Measurements from ENCODE around the gene CTSC. TPM values are rescaled to one million over a fixed set of nuclear protein-coding genes. Genes with fewer than 3 reads are reported as not detected.

The CTSC gene
- polyA plus RNA-seq, 1 of the 3 experiments (the other 2 are of a cell fraction), result 104 TPM

DNA sequence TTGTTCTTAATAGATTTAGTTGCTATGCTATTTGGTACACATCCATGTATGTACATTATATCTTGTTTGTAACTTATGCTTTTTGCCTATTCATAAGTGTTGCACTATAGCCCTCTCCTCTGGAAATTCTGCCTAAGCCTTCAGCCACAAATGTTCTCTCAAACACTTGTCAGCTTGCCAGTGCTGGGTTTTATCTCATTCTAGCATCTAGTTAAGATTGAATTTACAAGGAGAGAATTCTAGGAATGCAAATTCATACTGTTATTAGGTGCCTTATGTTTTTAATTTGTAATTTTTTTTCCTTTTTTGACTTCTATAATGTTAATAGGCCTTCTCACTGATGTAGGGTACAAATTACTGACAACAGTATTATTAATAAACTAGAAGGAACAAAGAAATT lies 14.6 kb upstream of the CTSC start:
- no peak for TF ChIP-seq SMC3 (IDR thresholded peaks at IDR 0.05; ENCODE audit: low read depth, low read length)
- no peak for TF ChIP-seq MEF2A (IDR thresholded peaks at IDR 0.05; ENCODE audit: borderline replicate concordance, low read depth)
- no peak for TF ChIP-seq RCOR1 (IDR thresholded peaks at IDR 0.05; ENCODE audit: low read length)
- TF ChIP-seq, protein P1, sequence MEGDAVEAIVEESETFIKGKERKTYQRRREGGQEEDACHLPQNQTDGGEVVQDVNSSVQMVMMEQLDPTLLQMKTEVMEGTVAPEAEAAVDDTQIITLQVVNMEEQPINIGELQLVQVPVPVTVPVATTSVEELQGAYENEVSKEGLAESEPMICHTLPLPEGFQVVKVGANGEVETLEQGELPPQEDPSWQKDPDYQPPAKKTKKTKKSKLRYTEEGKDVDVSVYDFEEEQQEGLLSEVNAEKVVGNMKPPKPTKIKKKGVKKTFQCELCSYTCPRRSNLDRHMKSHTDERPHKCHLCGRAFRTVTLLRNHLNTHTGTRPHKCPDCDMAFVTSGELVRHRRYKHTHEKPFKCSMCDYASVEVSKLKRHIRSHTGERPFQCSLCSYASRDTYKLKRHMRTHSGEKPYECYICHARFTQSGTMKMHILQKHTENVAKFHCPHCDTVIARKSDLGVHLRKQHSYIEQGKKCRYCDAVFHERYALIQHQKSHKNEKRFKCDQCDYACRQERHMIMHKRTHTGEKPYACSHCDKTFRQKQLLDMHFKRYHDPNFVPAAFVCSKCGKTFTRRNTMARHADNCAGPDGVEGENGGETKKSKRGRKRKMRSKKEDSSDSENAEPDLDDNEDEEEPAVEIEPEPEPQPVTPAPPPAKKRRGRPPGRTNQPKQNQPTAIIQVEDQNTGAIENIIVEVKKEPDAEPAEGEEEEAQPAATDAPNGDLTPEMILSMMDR (IDR thresholded peaks at IDR 0.05), result no peak
- TF ChIP-seq, protein P2, sequence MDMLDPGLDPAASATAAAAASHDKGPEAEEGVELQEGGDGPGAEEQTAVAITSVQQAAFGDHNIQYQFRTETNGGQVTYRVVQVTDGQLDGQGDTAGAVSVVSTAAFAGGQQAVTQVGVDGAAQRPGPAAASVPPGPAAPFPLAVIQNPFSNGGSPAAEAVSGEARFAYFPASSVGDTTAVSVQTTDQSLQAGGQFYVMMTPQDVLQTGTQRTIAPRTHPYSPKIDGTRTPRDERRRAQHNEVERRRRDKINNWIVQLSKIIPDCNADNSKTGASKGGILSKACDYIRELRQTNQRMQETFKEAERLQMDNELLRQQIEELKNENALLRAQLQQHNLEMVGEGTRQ (IDR thresholded peaks at IDR 0.05; ENCODE audit: borderline replicate concordance, low read depth, low read length), result no peak
- no peak for TF ChIP-seq GATA2 (CRISPR knock-in tag; IDR thresholded peaks at IDR 0.05)
- TF ChIP-seq, protein P3, sequence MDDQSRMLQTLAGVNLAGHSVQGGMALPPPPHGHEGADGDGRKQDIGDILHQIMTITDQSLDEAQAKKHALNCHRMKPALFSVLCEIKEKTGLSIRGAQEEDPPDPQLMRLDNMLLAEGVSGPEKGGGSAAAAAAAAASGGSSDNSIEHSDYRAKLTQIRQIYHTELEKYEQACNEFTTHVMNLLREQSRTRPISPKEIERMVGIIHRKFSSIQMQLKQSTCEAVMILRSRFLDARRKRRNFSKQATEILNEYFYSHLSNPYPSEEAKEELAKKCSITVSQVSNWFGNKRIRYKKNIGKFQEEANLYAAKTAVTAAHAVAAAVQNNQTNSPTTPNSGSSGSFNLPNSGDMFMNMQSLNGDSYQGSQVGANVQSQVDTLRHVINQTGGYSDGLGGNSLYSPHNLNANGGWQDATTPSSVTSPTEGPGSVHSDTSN (IDR thresholded peaks at IDR 0.05), result peak; percentile 58; the same call in 1 of the 2 replicates
- TF ChIP-seq, protein P4, sequence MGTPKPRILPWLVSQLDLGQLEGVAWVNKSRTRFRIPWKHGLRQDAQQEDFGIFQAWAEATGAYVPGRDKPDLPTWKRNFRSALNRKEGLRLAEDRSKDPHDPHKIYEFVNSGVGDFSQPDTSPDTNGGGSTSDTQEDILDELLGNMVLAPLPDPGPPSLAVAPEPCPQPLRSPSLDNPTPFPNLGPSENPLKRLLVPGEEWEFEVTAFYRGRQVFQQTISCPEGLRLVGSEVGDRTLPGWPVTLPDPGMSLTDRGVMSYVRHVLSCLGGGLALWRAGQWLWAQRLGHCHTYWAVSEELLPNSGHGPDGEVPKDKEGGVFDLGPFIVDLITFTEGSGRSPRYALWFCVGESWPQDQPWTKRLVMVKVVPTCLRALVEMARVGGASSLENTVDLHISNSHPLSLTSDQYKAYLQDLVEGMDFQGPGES (IDR thresholded peaks at IDR 0.05; ENCODE audit: low read depth, low read length), result no peak
- TF ChIP-seq GABPA (IDR thresholded peaks at IDR 0.05; ENCODE audit: low read depth), result no peak
- no peak for TF ChIP-seq EZH2phosphoT487 (IDR thresholded peaks at IDR 0.05; ENCODE audit: borderline replicate concordance, low read depth)
- no peak for TF ChIP-seq ELF1 (IDR thresholded peaks at IDR 0.05)
- TF ChIP-seq RXRA (IDR thresholded peaks at IDR 0.05; ENCODE audit: borderline replicate concordance, low read depth), result no peak
- TF ChIP-seq RFX5 (IDR thresholded peaks at IDR 0.05; ENCODE audit: low read length), result no peak
- peak; percentile 81 for TF ChIP-seq NFIC (IDR thresholded peaks at IDR 0.05; ENCODE audit: borderline replicate concordance)
- TF ChIP-seq CHD2 (IDR thresholded peaks at IDR 0.05; ENCODE audit: low read length, partially characterized antibody), result no peak
- TF ChIP-seq FOSL2 (IDR thresholded peaks at IDR 0.05; ENCODE audit: borderline replicate concordance, low read depth), result peak; percentile 22; the same call in 1 of the 2 replicates
- TF ChIP-seq TEAD4 (IDR thresholded peaks at IDR 0.05; ENCODE audit: borderline replicate concordance, insufficient read depth), result peak; percentile 88
- TF ChIP-seq JUND (IDR thresholded peaks at IDR 0.05), result peak; percentile 62
- TF ChIP-seq RAD21 (IDR thresholded peaks at IDR 0.05; ENCODE audit: low read length), result no peak
- peak in 1 of 2 experiments; percentile 71; a peak in 1 of 4 replicates for TF ChIP-seq EP300 (IDR thresholded peaks at IDR 0.05; ENCODE audit: borderline replicate concordance in 1 of 2, low read depth in 1 of 2, low read length in 1 of 2)
- peak; percentile 91 for TF ChIP-seq TCF12 (IDR thresholded peaks at IDR 0.05)
- TF ChIP-seq, protein P5, sequence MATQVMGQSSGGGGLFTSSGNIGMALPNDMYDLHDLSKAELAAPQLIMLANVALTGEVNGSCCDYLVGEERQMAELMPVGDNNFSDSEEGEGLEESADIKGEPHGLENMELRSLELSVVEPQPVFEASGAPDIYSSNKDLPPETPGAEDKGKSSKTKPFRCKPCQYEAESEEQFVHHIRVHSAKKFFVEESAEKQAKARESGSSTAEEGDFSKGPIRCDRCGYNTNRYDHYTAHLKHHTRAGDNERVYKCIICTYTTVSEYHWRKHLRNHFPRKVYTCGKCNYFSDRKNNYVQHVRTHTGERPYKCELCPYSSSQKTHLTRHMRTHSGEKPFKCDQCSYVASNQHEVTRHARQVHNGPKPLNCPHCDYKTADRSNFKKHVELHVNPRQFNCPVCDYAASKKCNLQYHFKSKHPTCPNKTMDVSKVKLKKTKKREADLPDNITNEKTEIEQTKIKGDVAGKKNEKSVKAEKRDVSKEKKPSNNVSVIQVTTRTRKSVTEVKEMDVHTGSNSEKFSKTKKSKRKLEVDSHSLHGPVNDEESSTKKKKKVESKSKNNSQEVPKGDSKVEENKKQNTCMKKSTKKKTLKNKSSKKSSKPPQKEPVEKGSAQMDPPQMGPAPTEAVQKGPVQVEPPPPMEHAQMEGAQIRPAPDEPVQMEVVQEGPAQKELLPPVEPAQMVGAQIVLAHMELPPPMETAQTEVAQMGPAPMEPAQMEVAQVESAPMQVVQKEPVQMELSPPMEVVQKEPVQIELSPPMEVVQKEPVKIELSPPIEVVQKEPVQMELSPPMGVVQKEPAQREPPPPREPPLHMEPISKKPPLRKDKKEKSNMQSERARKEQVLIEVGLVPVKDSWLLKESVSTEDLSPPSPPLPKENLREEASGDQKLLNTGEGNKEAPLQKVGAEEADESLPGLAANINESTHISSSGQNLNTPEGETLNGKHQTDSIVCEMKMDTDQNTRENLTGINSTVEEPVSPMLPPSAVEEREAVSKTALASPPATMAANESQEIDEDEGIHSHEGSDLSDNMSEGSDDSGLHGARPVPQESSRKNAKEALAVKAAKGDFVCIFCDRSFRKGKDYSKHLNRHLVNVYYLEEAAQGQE (IDR thresholded peaks at IDR 0.05; ENCODE audit: low read depth, low read length), result no peak
- peak; percentile 52; the same call in 1 of the 2 replicates for TF ChIP-seq POLR2AphosphoS5 (IDR thresholded peaks at IDR 0.05; ENCODE audit: low read depth, low read length)
- Histone ChIP-seq H3K9me2 (no peaks in the 10 kb centered on the region), H3F3A (replicated peaks; ENCODE audit: insufficient read depth) (no peaks in the 10 kb centered on the region), H4K20me1 (ENCODE audit: insufficient read depth) (no peaks in the 10 kb centered on the region), H3K36me3 (replicated peaks in 1 of 2; ENCODE audit: control insufficient read depth in 1 of 2, insufficient read depth in 2 of 2, low read length in 1 of 2) (no peaks in the 10 kb centered on the region), H3K4me3 (ENCODE audit: low read depth in 2 of 2, low read length in 1 of 2) (no peak overlapping the region), H3K27me3 (ENCODE audit: insufficient read depth) (no peaks in the 10 kb centered on the region), H3K9me3 (no peaks in the 10 kb centered on the region), H3K4me1 (ENCODE audit: control insufficient read depth in 1 of 2, insufficient read depth in 2 of 2, low read depth in 1 of 2, low read length in 1 of 2) (peaks cover 0 to 2% of the 10 kb centered on the region in 2 experiments; a peak in 2 of 4 replicates), H2AFZ (ENCODE audit: low read depth) (no peak overlapping the region), H3K27ac (ENCODE audit: low read depth in 2 of 2, low read length in 1 of 2) (peak overlapping the region in 1 of 2 experiments; percentile 48; a peak in 1 of 4 replicates), H3K4me2 (no peak overlapping the region), H3K9ac (no peak overlapping the region), H3K79me2 (ENCODE audit: insufficient read depth) (no peaks in the 10 kb centered on the region)
- DNase-seq, result no peak
- ChIA-PET CTCF (no interaction called here), POLR2A (no interaction called here)
